Endothelial cell of umbilical vein (primary cell): ENCODE data around the gene SLC27A4.

Experiments used
- CTCF ChIP-seq, 2 donors: IDR thresholded peaks; 1 replicate in 1 of 2; 2 replicates in 1 of 2; pipeline ENCODE4 v1.5.1; 2011; ENCODE audit warnings: low read length in 2 of 2, mild to moderate bottlenecking in 2 of 2, moderate library complexity in 2 of 2, control low read depth in 1 of 2, inconsistent platforms in 1 of 2, low read depth in 1 of 2; ENCODE audit not compliant: insufficient read depth in 1 of 2; ENCODE audit errors: extremely low read depth in 1 of 2
- EZH2 ChIP-seq: IDR thresholded peaks from 2 replicates; pipeline ENCODE4 v1.6.1; 2012; ENCODE audit warnings: borderline replicate concordance, low read depth, mild to moderate bottlenecking, moderate library complexity, low read length, inconsistent platforms; ENCODE audit not compliant: severe bottlenecking
- MAX ChIP-seq: IDR thresholded peaks from 2 replicates; pipeline ENCODE4 v1.6.1; 2011; ENCODE audit not compliant: insufficient read depth, insufficient read length
- MYC ChIP-seq: IDR thresholded peaks from one replicate; pipeline ENCODE4 v1.6.1; 2011; ENCODE audit warnings: mild to moderate bottlenecking, low read depth, low read length
- POLR2A ChIP-seq: IDR thresholded peaks from 2 replicates; pipeline ENCODE4 v1.6.1; 2012; ENCODE audit warnings: low read depth, mild to moderate bottlenecking, control low read depth, low read length
- POLR2AphosphoS5 ChIP-seq: IDR thresholded peaks from 2 replicates; pipeline ENCODE4 v1.6.1; 2012; ENCODE audit warnings: low read depth, mild to moderate bottlenecking, control low read depth, low read length, moderate library complexity; ENCODE audit not compliant: insufficient read depth

GRCh38 chr9:128371630-128372117 lies 31.3 kb downstream of the SLC27A4 start:
- TF ChIP-seq CTCF (IDR thresholded peaks at IDR 0.05; ENCODE audit: extremely low read depth in 1 of 2, insufficient read depth in 1 of 2, low read depth in 1 of 2, low read length in 2 of 2) (no peak), POLR2A (no peak), POLR2AphosphoS5 (no peak), MYC (no peak), MAX (no peak), EZH2 (no peak)
